GM06990 (cell line): ENCODE results near the gene ZNF445.

Source experiments
- DNase-seq: peaks from one replicate; pipeline ENCODE4 v3.0.0-alpha.2; 2011; ENCODE audit not compliant: insufficient read length; ENCODE audit errors: extremely low read depth
- H3K27me3 ChIP-seq: replicated peaks from 2 replicates; pipeline ENCODE4 v1.6.0; 2011; ENCODE audit warnings: low read length; ENCODE audit not compliant: control insufficient read depth, insufficient read depth
- H3K36me3 ChIP-seq: 2 replicates; pipeline ENCODE4 v1.5.1; 2011; ENCODE audit warnings: low read length; ENCODE audit not compliant: control insufficient read depth, insufficient read depth
- H3K4me3 ChIP-seq: replicated peaks from 2 replicates; pipeline ENCODE4 v1.5.1; 2011; ENCODE audit warnings: low read depth, mild to moderate bottlenecking, control low read depth, low read length
- TF ChIP-seq, protein P1 (sequence below): IDR thresholded peaks from 2 replicates; pipeline ENCODE4 v1.5.1; 2011; ENCODE audit warnings: low read length, control low read depth, mild to moderate bottlenecking, inconsistent platforms; ENCODE audit not compliant: insufficient read depth, poor library complexity, severe bottlenecking

Gene ZNF445

GRCh38 chr3:44387404-44387803 is 90.1 kb downstream of the ZNF445 start:
- DNase-seq: no peak
- Histone ChIP-seq H3K36me3 (no peaks in the 10 kb centered on the region; the same call in 1 of the 2 replicates), H3K27me3 (no peaks in the 10 kb centered on the region), H3K4me3 (no peak overlapping the region)
- TF ChIP-seq, protein P1, sequence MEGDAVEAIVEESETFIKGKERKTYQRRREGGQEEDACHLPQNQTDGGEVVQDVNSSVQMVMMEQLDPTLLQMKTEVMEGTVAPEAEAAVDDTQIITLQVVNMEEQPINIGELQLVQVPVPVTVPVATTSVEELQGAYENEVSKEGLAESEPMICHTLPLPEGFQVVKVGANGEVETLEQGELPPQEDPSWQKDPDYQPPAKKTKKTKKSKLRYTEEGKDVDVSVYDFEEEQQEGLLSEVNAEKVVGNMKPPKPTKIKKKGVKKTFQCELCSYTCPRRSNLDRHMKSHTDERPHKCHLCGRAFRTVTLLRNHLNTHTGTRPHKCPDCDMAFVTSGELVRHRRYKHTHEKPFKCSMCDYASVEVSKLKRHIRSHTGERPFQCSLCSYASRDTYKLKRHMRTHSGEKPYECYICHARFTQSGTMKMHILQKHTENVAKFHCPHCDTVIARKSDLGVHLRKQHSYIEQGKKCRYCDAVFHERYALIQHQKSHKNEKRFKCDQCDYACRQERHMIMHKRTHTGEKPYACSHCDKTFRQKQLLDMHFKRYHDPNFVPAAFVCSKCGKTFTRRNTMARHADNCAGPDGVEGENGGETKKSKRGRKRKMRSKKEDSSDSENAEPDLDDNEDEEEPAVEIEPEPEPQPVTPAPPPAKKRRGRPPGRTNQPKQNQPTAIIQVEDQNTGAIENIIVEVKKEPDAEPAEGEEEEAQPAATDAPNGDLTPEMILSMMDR: no peak
